ENCODE results near the gene NKPD1.

NKPD1 gene, protein sequence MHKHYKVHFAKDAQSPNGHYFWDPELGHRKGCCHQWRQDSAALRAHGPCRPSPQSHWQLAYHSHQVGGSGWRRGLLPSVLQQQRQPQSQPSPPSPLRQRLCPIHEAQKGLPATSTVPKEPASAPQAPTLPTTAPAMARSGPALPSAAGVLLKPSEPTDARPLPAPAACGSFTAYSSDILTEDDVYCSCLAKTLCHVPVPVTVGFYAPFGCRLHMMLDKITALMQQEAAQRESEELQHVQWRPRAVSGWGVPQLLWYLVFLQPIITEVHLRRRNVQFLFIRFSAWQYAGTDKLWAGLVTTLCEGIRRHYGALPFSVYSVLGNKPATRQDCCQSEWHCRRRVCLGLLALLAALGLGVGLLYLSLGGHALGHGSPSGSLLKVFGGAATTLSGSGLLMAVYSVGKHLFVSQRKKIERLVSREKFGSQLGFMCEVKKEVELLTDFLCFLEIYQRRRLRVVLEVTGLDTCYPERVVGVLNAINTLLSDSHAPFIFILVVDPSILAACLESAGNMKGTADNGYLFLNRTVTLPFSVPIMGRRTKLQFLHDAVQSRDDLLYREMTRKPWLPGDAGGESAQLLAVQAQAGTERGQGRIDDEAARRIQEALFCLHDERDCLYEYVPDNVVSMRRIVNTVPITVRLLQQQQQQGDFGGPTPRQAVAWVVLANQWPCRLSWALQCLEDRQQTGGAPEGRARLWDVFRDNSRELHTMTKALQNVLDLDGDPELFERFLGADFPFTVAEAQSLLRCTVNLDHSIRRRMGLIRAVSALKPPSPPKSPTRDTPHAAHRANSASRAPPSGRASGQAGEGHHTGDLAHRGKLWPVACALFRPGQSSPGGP
- total RNA-seq, result 0 to 1.9 (median 0) reads per million in 17 experiments

DNA sequence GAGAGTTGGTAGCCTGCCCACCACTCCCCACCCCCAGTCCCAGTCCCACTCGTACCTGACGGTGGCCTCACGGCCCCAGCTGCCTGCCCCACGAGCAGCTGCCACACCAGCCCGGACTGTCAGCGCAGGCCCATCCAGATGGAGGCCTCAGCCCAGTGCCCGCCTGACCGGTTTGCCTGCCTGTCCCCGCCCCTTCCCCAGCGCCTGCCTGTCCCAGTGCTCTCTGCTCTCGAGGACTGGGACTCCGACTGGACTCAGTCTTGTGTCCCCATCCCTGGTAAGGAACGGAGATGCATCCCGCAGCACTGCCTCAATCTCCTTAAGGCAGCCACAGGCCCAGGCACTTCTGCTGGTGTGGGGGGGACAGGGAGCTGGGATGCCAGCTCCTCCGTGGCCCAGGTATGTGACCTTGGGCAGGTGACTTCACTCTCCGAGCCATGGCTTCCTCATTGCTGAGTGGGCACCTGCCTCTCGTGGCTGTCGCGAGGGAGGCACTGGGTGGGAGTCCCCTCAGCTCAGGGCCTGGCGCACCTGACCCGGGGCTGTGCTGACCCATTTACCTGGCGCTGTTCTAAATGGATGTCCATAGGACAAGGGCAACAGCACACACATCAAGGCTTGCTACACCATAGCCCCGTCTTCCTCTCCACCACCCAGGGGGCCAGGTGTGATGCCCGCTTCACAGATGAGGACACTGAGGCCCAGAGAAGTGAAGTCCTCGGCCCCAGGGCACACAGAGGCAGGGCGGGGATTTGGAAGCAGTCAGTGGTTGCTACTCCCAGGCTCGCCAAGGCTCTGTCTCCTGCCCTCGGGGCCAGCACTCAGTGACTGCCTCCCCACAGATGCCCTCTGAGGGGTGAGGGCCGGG, at the start of gene NKPD1:
Gene NKPD1, minus strand, starts transcription at position 113 of the 868 bp plus-strand sequence. CDS start 832 bp downstream, outside the sequence.
- DNase-seq, result no peak

- DNase-seq, result no peak
Observed at GRCh38 chr19:45206328-45206727, 45.5 kb upstream of the NKPD1 start.

- DNase-seq, result no peak
Observed at GRCh38 chr19:45205810-45206209, 45.0 kb upstream of the NKPD1 start.

GRCh38 chr19:45202637-45203036, 41.9 kb upstream of the NKPD1 start:
- no peak for DNase-seq

- peak; percentile 13 to 56 (median 46) for DNase-seq
Observed at GRCh38 chr19:45200568-45200967, 39.8 kb upstream of the NKPD1 start.

- no peak for DNase-seq
Observed at GRCh38 chr19:45195764-45196163, 35.0 kb upstream of the NKPD1 start.

DNA sequence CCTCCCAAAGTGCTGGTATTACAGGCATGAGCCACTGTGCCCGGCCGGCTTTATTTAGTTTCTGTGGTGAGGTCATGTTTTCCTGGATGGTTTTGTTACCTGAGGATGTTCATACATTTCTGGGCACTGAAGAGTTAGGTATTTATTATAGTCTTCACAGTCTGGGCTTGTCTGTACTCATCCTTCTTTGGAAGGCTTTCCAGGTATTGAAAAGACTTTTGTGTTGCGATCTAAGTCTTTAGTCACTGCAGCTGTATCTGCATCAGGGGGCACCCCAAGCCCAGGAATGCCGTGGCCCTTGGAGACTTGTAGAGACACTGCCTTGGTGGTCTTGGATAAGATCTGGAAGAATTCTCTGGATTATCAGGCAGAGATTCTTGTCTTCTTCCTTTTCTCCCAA, 30.6 kb upstream of the NKPD1 start:
- DNase-seq, result no peak

DNA sequence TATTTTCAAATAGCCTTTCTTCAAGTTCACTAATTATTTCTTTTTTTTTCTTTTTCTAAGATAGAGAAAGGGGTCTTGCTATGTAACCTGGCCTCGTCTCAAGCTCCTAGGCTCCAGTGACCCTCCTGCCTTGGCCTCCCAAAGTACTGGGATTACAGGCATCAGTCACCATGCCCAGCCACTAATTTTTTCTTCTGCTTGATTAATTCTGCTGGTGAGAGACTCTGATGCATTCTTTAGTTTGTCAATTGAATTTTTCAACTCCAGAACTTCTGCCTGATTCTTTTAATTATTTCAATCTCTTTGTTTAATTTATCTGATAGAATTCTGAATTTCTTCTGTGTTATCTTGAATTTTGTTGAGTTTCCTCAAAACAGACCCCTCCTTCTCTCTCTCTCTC, 29.2 kb upstream of the NKPD1 start:
- DNase-seq, result no peak

GRCh38 chr19:45187421-45188100, 26.8 kb upstream of the NKPD1 start:
- DNase-seq, result peak in 3 of 4 experiments; percentile 21 to 48 (median 25)

GRCh38 chr19:45186509-45187334, 25.9 kb upstream of the NKPD1 start:
- DNase-seq, result no peak

DNA sequence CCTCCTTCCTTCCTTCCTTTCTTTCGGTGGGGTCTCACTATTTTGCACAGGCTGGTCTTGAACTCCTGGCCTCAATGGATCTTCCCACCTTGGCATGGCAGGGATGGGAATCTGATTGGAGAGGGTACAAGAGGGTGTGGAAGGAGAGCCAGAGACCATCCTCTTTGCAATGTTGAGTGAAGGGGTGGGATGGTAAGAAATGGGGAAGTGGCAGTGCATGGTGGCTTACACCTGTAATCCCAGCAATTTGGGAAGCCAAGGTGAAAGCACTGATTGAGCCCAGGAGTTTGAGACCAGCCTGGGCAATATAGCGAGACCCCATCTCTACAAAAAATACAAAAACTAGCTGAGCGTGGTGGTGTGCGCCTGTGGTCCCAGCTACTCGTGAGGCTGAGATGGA, 23.3 kb upstream of the NKPD1 start:
- DNase-seq, result no peak

DNA sequence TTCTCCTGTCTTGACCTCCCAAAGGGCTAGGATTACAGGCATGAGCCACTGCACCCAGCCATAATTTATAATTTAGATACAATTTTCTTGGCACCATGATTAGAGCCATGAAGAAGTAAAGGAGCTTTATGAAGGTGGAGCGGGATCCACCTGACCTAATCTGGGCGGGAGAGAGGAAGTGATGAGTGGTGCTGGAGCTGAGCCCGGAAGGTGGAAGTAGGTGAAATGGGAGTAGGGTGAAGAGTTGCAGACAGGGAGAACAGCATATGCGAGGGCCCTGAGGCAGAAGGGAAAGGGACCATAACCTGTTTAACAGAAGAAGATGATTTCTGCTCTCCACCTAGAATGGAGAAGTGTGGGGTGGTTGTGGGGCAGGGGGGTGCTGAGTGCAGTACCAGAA, 22.0 kb upstream of the NKPD1 start:
- peak in 1 of 4 experiments; percentile 29 for DNase-seq

GRCh38 chr19:45180936-45181335, 20.2 kb upstream of the NKPD1 start:
- peak in 2 of 4 experiments; percentile 35 to 47 for DNase-seq

DNA sequence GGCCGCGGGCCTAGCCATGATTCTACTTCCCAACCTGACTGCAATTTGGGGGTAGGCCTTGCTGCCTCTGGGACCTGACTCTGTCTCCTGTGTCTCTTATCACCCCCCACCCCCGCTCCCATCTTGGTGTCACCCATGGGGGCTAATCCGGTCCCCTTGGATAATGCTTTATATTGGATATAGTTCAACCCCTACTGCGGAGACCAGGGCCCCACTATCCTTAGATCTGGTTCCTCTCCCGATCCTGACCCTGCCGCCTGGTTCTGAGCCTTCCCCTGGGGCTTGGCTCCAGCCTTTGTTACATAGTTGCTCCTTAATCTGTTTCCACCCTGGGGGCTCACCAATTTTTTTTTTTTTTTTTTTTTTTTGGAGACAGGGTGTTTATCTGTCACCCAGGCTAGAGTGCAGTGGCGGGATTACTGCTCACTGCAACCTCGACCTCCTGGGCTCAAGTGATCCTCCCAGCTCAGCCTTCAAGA, 19.1 kb upstream of the NKPD1 start:
- DNase-seq, result no peak

- peak; percentile 36 to 83 (median 61) for DNase-seq
Observed at GRCh38 chr19:45179072-45179891, 18.5 kb upstream of the NKPD1 start.

GRCh38 chr19:45178262-45179071, 17.7 kb upstream of the NKPD1 start, which contains the start of gene BLOC1S3:
BLOC1S3 (plus strand) TSS chr19:45178784; CDS start chr19:45179297, 513 bp downstream.
- peak; percentile 100 for DNase-seq

DNA sequence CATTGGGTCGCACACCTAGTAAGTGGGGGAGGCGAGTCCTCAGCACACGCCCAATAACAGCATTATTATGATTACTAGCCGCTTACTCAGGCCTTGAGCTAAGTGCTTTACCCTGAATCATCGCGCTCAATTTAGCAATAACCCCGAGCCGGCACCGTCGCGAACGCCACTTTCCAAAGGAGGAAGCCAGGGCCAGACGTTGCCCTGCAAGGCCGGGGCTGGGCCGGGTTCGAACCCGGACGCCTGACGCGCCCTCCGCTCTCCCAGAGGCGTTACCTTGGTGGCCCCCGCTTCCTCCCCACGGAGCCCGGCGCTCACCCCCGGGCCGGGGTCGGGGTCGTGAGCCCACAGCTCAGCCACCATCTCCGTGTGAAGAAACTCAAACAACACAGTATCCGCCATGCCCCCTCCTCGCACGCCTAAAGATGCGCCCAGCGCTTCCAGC, 17.1 kb upstream of the NKPD1 start, which contains the start of gene TRAPPC6A:
Gene TRAPPC6A, minus strand, starts transcription at position 421 of the 445 bp plus-strand sequence. Its CDS starts 19 bp downstream, at position 402.
- DNase-seq, result peak; percentile 88 to 91 (median 90)
